NCI-H82 treated with DMSO at 0.1 percent for 48 hours (cell line): ENCODE data around the gene ZFR.
A peak's percentile ranks its signal among the peaks of the same experiment; 100 is the strongest.
"Not testable (repeated sequence)": the region's sequence is repeated elsewhere in the genome, so short reads cannot be mapped to it uniquely, and the experiment has no call there.

Source experiments
- DNase-seq: peaks from one replicate; lab custom pipeline; 2025; ENCODE audit not compliant: unreplicated experiment; lab: John Stamatoyannopoulos, UW

The ZFR gene

DNA sequence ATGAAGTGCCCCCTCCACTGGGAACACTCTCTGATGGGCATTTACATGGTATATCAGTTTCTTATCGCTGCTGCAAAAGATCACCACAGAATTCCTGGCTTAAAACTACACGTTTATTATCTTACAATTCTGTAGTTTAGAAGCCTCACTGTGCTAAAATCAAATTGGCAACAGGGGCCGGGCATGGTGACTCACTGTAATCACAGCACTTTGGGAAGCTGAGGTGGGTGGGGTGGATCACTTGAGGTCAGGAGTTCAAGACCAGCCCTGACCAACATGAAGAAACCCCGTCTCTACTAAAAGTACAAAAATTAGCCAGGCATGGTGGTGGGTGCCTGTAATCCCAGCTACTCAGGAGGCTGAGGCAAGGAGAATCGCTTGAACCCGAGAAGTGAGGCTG lies 7.8 kb upstream of the ZFR start:
- DNase-seq: not testable (repeated sequence)

GRCh38 chr5:32450952-32451351 lies 6.4 kb upstream of the ZFR start:
- DNase-seq: no peak

DNA sequence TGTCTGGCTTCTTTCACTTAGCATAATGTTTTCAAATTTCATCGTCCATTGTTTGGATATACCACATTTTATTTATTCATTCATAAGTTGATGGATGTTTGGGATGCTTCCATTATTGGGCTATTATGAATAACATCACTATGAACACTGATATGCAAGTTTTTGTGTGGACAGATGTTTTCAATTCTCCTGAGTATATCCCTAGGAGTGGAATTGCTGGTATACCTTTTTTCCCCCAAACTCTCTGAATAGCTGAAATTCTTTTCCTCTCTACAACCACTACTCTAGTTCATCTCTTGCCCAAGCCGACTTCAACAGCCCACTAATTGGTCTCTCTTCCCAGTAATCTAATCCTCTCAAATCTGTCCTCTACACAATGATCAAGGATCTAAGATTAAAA lies 4.7 kb upstream of the ZFR start:
- DNase-seq: peak; percentile 14

GRCh38 chr5:32446630-32447029 lies 2.1 kb upstream of the ZFR start:
- no peak for DNase-seq

DNA sequence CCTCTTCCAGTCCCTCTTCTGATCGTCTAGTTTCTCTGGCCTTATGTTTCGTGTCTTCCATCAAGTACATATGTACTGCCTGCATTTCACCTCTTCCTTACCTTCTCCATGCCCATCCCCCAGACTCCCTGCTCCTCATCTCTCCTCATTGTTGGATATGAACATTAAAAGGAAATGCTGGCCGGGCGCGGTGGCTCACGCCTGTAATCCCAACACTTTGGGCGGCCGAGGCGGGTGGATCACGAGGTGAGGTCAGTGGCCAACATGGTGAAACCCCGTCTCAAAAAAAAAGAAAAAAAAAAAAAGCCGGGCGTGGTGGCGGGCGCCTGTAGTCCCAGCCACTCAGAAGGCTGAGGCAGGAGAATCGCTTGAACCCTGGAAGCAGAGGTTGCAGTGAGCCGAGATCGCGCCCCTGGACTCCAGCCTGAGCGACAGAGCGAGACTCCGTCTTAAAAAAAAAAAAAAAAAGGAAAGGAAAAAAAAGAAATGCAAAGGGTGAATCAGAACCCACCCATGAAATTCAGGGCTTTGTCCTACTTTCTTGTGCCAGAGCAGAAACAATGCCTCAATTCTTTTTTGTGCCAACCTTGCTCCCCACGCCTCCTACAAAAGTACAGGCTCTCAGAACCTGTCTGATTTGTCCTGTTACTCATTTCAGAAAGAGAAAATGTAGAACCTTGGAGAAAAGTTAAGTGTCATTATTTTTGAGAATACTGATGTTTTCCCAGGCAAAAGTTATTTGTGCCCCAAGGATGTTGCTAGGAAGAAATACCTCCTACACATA lies 1.5 kb upstream of the ZFR start:
- DNase-seq: no peak

GRCh38 chr5:32445287-32445758 lies 783 bp upstream of the ZFR start:
- DNase-seq: no peak

DNA sequence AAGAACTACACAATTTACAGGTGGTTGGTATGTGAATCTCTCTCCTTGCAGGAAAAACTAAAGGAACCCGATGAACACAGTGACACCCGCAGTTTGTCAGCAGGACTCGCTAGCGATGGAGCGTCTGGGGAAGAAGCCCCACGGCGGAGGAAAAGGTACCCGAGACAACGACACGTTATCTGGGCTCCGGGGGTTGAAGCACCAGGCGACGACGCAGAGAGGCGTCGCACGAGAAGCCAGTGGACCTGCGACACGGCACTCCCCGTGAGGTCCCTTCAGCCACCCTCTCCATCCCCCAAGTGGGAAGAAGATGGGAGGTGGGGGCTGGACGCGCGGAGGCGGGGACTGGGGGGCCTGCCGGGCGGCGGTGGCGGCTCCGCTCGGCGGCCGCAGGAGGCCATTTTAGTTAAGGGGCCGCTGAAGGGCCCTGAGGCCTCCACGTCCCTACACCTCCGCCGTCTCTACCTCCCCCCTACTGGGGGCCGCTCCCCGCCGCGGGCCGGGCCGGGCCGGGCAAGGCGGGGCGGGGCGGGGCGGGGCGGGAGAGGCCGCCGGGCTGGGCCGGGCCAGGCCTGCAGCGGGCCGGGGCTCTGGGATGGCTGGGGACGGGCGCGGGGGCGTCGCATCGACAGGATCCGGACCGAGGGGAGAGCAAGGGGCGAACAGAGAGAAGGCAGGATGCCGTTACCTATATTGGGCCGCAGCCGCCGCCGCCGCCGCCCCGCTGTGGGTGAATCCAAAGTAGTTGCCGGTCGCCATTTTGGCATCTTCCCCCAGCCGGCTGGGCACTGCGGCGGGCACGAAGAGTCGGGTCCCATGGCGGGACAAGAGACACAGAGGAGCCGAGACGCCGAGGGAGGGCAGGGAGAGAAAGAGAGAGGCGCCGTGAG lies 754 bp downstream of the ZFR start:
- no peak for DNase-seq

DNA sequence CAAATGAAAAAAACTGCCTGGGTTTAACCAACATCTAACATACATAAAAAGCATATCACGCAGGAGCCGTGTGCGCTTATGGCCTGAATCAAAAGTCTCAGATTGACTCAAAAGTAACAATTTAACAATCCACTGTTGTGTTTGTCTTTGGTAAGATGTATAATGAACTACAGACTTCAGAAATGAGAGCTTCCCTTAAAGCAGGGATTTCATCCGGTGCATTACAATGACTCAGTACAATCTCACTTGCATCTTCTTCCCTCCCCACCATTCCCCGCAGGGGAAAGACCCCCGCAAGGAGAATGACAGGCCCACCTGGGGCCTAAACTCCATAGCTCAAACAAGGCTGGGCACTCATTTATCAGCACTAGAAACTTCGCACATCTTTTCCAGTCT lies 1.4 kb downstream of the ZFR start:
- no peak for DNase-seq

GRCh38 chr5:32439086-32439642 lies 5.4 kb downstream of the ZFR start:
- no peak for DNase-seq

DNA sequence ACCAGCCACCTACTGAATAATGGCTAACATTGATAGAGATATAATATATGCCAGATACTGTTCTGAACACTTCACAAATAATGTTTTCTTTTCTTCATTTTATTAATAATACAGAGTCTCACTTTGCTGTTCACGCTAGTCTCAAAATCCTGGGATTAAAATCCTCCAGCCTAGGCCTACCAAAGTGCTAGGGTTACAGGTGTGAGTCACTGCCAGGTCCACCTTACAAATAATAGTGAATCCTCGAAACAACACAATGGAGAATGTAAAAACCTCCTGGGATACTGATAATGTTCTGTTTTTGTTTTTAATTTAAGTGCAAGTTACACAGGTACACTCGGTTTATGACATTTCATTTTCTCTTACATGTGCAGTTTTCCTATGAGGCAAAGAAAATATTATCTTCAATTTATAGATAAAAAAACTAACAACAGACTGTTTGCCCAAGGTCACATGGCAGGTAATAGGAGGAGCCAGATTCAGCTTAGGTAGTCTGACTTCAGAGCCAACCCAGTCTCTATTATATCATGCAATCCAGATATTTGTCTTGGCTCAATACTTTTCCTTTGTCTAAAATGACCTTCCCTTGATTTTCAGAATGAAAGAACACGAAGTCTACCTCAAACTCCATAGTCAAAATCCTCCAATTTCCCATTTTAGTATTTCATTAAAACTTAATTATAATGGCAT lies 7.8 kb downstream of the ZFR start:
- no peak for DNase-seq

DNA sequence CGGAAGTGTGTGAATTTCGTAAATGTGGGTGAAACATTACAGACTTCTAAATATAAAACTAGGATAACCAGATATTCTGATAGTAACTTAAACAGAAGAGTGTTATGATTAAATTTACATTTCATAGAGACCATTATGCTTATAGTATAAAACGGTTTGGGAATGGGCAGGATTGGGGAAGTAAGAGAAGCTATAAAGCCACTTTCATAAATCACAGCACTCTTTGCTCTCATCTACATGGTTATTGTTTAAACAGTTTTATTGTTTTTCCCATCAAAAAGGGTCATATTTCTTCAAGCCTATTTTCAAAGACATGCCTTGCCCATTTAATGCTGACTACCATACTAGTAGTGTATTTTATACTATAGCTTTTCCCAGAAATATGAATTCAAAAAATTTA lies 9.2 kb downstream of the ZFR start:
- no peak for DNase-seq

DNA sequence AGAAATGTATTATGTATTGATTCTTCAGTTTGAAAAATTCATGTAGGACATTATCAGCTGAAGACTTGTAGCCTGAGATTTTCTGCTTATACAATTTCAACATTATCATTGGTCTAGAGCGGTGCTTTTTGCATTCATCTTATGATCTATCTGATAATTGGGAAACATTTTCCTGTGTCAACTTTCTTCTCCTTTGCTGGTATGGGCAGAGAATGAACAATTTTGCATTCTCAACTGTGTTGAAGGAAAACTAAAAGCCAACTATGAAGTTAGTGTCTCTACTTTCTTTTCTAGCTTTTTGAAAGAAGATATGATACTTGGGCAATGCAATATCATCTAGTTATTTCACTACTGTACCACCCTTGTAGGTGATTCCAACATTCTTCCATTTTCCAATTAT lies 10.3 kb downstream of the ZFR start:
- DNase-seq: no peak

DNA sequence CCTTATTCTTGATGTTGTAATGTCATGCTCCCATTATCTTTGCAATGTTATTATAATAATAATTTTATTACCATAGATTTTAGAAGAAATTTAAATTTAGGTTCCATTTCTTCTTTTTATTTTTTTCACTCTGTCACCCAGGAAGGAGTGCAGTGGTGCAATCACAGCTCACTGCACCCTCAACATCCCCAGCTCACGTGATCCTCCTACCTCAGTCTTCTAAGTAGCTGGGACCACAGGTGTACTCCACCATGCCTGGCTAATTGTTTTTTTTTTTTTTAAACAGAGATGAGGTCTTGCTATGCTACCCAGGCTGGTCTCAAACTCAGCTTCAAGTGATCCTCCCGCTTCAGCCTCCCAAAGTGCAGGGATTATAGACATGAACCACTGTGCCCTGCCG lies 11.9 kb downstream of the ZFR start:
- no peak for DNase-seq

- DNase-seq: not testable (repeated sequence)
Observed at GRCh38 chr5:32430825-32431224, 13.7 kb downstream of the ZFR start.

GRCh38 chr5:32428426-32428825 lies 16.1 kb downstream of the ZFR start:
- no peak for DNase-seq

GRCh38 chr5:32426440-32427151 lies 17.9 kb downstream of the ZFR start:
- DNase-seq: no peak

DNA sequence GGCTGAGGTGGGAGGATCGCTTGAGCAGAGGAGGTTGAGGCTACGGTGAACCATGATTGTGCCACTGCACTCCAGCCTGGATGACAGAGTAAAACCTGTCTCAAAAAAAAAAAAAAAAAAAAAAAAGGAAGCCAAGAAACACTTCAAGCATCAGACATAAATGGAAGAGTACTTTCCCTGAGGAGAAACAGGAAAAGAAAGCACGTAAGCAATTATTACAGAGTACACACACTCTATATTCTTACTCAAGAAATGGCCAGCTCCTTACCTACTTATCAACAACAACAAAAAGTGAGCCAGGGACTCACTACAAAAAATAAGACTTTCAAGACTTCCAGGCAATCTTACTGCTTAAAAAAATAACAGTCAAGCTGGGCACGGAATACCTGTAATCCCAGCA lies 21.8 kb downstream of the ZFR start:
- DNase-seq: no peak

GRCh38 chr5:32421075-32421474 lies 23.5 kb downstream of the ZFR start:
- no peak for DNase-seq

DNA sequence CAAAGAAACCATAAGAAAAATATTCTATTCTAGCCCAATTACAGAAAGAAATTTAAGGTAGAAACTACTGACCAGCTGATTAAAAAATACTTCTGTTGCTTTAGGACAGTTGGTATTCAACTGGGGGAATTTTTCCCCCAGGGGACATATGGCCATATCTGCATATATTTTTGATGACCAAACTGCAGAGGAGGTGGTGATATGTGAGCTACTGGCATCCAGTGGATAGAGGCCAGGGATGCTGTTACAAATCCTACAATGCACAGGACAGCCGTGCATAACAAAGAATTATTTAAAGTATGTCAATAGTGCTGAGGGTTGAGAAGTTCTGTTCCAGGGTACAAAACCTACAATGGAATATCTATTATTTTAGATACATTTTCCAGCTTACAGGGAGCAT lies 24.0 kb downstream of the ZFR start:
- DNase-seq: no peak

GRCh38 chr5:32419791-32420190 lies 24.7 kb downstream of the ZFR start:
- no peak for DNase-seq
